ENCODE data around the gene PARD3. TPM values are rescaled to one million over a fixed set of nuclear protein-coding genes. Genes with fewer than 3 reads are reported as not detected.

PARD3 gene
- total RNA-seq, 4 donors from 2014 or later: 39.2 to 124 (median 48.0) TPM

DNA sequence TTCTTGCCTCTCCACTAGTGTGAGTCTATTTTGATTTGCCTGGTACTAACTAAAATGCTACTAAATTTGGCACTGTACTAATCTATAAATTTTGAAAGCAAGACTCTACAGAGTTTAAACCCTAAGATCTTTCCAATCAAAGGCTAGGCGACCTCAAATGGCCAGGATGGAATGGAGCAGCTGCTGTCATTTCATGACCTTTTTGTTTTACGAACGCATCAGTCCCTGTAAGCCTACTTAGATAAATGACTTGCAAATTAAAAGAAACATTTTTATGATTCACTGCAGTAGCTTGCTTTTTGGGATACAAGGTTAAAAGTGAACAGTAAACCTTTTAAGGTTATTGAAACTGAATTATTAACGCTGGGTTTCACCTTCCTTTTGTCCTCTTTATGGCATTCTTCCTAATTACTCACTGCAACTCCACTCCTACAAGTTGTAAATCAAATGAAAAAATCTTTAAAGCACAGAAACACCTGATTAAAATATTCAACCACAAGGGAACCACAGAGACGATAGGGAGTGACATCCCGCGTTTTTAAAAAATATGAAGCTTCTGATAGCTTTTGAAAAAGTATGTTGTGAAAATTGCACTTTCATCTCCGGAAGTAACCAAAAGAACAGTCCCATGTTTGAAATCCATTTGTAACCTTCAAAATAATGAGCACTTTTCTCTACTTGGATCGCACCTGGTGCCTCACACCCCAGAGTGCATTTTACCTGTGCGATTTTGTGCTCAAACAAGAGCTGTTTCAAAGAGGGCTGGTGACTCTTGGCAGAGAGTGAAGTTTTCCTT is 595.1 kb downstream of the PARD3 start:
- Histone ChIP-seq H3K27me3 (no peaks in the 10 kb centered on the region), H3K9me3 (no peaks in the 10 kb centered on the region), H3K4me3 (no peak overlapping the region), H3K27ac (no peak overlapping the region), H3K36me3 (no peaks in the 10 kb centered on the region), H3K4me1 (no peaks in the 10 kb centered on the region)
- no peak for DNase-seq
- no peak for TF ChIP-seq POLR2A (IDR thresholded peaks at IDR 0.05)
- TF ChIP-seq, protein P1, sequence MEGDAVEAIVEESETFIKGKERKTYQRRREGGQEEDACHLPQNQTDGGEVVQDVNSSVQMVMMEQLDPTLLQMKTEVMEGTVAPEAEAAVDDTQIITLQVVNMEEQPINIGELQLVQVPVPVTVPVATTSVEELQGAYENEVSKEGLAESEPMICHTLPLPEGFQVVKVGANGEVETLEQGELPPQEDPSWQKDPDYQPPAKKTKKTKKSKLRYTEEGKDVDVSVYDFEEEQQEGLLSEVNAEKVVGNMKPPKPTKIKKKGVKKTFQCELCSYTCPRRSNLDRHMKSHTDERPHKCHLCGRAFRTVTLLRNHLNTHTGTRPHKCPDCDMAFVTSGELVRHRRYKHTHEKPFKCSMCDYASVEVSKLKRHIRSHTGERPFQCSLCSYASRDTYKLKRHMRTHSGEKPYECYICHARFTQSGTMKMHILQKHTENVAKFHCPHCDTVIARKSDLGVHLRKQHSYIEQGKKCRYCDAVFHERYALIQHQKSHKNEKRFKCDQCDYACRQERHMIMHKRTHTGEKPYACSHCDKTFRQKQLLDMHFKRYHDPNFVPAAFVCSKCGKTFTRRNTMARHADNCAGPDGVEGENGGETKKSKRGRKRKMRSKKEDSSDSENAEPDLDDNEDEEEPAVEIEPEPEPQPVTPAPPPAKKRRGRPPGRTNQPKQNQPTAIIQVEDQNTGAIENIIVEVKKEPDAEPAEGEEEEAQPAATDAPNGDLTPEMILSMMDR (IDR thresholded peaks at IDR 0.05): no peak

DNA sequence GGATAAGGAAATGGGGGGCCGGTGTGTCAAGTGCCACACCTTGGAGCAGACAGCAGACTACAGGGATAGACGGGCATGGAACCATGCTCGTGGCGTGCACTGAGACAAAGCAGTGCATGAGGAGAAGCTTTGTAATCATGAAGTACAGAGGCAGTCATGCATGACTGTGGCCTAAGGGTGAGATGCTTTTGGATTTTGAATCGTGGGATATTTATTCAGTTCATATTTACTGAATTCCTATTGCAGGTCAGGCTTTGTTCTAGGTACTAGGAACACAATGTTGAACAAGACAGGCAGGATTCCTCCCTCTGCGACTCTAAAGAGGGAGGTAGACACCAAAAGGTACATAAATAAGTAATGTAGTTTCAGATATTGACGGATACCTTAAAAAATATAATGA is 597.6 kb downstream of the PARD3 start:
- no peak for DNase-seq
- Histone ChIP-seq H3K36me3 (no peaks in the 10 kb centered on the region), H3K27ac (no peak overlapping the region), H3K4me3 (no peak overlapping the region), H3K4me1 (no peaks in the 10 kb centered on the region), H3K27me3 (no peaks in the 10 kb centered on the region), H3K9me3 (no peaks in the 10 kb centered on the region)
- TF ChIP-seq, protein P1 (IDR thresholded peaks at IDR 0.05): no peak

DNA sequence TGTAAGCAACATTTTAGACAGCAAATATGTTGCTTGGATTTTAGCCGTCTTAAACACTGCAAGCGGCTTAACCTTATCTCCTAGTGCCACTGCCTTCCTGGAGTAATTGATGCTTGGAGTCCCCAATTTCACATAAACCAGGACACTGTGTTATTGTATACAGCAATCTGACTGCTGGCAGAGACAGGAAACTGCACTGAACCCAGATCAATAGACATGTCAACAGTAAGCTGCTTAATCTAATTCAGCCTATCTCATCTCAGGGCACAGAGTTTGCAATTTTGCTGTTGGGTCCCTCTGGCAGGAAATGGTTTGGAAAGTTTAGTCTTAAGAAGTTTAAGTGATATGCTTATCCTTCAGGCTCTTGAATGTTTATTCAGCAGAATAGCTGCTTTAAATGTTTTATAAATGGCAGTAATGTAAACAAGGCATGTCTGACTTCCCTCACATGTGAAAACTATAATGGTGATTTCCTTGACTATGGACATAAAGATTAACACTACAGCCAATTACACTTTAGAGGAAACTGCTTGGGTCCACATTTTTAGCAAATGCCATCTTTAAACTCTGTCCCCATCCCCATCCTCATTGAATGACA is 598.6 kb downstream of the PARD3 start:
- H3K4me1 ChIP-seq: no peaks in the 10 kb centered on the region
- H3K27me3 ChIP-seq: no peaks in the 10 kb centered on the region
- no peaks in the 10 kb centered on the region for H3K9me3 ChIP-seq
- TF ChIP-seq, protein P1 (IDR thresholded peaks at IDR 0.05): no peak
- no peak for TF ChIP-seq POLR2A (IDR thresholded peaks at IDR 0.05)
- H3K4me3 ChIP-seq: no peak overlapping the region
- H3K27ac ChIP-seq: no peak overlapping the region
- DNase-seq: no peak
- no peaks in the 10 kb centered on the region for H3K36me3 ChIP-seq

DNA sequence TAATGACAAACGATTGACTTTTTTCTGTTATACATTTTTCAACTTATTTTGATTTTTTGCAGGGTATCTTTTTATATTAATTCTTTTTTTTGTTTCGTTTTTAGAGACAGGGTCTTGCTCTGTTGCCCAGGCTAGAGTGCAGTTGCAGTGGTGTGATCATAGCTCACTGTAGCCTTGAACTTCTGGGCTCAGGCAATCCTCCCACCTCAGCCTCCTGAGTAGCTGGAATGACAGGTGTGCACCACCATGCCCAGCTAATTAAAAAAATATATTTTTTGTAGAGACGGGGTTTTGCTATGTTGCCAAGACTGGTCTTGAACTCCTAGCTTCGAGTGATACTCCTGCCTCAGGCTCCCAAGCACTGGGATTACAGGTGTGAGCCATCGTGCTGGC is 601.3 kb downstream of the PARD3 start:
- Histone ChIP-seq H3K4me3 (no peak overlapping the region), H3K27me3 (no peaks in the 10 kb centered on the region), H3K4me1 (no peaks in the 10 kb centered on the region), H3K27ac (no peak overlapping the region), H3K9me3 (no peaks in the 10 kb centered on the region), H3K36me3 (no peaks in the 10 kb centered on the region)
- TF ChIP-seq POLR2A (IDR thresholded peaks at IDR 0.05): no peak
- TF ChIP-seq, protein P1 (IDR thresholded peaks at IDR 0.05): no peak
- no peak for DNase-seq

DNA sequence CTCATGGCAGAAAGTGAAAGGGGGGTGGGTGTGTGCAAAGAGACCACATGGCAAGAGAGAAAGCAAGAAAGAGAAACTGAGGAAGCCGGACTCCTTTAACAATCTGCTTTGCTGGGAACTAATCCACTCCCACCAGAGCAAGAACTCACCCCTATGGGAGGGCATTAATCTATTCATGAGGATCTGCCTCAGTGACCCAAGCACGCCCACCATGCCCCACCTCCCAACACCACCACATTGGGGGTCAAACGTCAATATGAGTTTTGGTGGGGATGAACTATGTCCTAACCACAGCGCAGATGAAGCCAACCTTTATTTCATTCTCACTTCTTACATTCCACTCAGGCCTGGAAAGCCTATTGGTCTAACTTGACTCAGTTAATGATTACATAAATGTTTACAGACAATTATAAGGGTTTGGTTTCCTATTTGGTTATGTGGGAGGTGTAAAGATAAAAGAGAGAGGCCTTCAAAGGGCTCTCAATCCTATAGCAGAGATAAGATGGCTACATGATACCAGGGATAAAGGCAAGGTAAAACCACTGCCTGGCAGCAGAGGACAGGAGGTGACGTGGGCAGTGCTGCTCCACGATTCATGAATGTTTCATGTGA is 601.8 kb downstream of the PARD3 start:
- H3K4me3 ChIP-seq: no peak overlapping the region
- H3K9me3 ChIP-seq: no peaks in the 10 kb centered on the region
- no peaks in the 10 kb centered on the region for H3K36me3 ChIP-seq
- no peaks in the 10 kb centered on the region for H3K4me1 ChIP-seq
- TF ChIP-seq, protein P1 (IDR thresholded peaks at IDR 0.05): peak in 3 of 6 experiments; percentile 20 to 44 (median 30)
- TF ChIP-seq POLR2A (IDR thresholded peaks at IDR 0.05): no peak
- no peaks in the 10 kb centered on the region for H3K27me3 ChIP-seq
- no peak overlapping the region for H3K27ac ChIP-seq
- DNase-seq: no peak

Measured in Peyer's patch (tissue), 4 donors.